H1 (cell line): ENCODE data around the gene CSRNP3.

Experiments
- KDM1A ChIP-seq: fragments of 200-600, 300-600 bp; sonication (generic); IDR thresholded peaks from 2 replicates; pipeline ENCODE4 v1.7.1; 2016; ENCODE audit warnings: mild to moderate bottlenecking, low read length, borderline replicate concordance
- POLR2AphosphoS5 ChIP-seq: IDR thresholded peaks from 2 replicates; pipeline ENCODE4 v1.6.1; 2011; ENCODE audit warnings: low read depth, low read length
- SRF ChIP-seq: IDR thresholded peaks from 2 replicates; pipeline ENCODE4 v1.6.1; 2011; ENCODE audit warnings: mild to moderate bottlenecking, low read depth, low read length, moderate library complexity
- TAF1 ChIP-seq: IDR thresholded peaks from 2 replicates; pipeline ENCODE4 v1.6.1; 2011; ENCODE audit warnings: mild to moderate bottlenecking, low read depth, low read length
- TF ChIP-seq, protein P1 (sequence below), 3 experiments: IDR thresholded peaks; 1 replicate in 2 of 3; 2 replicates in 1 of 3; pipeline versions ENCODE4 v1.5.1 to v1.6.1; 2011; ENCODE audit warnings: low read length in 3 of 3, mild to moderate bottlenecking in 3 of 3, inconsistent platforms in 2 of 3, low read depth in 1 of 3, moderate library complexity in 1 of 3; ENCODE audit not compliant: insufficient read depth in 1 of 3; ENCODE audit errors: control extremely low read depth in 1 of 3
- TF ChIP-seq, protein P2 (sequence below): IDR thresholded peaks from 2 replicates; pipeline ENCODE4 v1.6.1; 2012; ENCODE audit warnings: low read length, inconsistent platforms
- TF ChIP-seq, protein P3 (sequence below): IDR thresholded peaks from 2 replicates; pipeline ENCODE4 v1.6.1; 2012; ENCODE audit warnings: inconsistent platforms

DNA sequence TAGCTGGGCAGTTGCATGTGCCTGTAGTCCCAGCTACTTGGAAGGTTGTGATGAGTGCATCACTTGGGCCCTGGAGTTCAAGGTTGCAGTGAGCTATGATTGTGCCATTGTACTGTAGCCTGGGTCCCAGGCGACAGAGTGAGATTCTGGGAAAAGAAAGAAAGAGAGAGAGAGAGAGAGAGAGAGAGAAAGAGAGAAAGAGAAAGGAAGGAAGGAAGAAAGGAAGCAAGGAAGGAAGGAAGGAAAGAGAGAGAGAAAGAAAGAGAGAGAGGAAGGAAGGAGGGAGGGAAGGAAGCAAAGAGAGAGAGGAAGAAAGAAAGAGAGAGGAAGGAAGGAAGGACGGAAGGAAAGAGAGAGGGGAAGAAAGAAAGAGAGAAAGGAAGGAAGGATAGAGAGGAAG is 196.1 kb downstream of the CSRNP3 start:
- TF ChIP-seq KDM1A (no peak), TAF1 (no peak), POLR2AphosphoS5 (no peak), SRF (no peak)
- TF ChIP-seq, protein P1, sequence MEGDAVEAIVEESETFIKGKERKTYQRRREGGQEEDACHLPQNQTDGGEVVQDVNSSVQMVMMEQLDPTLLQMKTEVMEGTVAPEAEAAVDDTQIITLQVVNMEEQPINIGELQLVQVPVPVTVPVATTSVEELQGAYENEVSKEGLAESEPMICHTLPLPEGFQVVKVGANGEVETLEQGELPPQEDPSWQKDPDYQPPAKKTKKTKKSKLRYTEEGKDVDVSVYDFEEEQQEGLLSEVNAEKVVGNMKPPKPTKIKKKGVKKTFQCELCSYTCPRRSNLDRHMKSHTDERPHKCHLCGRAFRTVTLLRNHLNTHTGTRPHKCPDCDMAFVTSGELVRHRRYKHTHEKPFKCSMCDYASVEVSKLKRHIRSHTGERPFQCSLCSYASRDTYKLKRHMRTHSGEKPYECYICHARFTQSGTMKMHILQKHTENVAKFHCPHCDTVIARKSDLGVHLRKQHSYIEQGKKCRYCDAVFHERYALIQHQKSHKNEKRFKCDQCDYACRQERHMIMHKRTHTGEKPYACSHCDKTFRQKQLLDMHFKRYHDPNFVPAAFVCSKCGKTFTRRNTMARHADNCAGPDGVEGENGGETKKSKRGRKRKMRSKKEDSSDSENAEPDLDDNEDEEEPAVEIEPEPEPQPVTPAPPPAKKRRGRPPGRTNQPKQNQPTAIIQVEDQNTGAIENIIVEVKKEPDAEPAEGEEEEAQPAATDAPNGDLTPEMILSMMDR (IDR thresholded peaks at IDR 0.05; ENCODE audit: control extremely low read depth in 1 of 3, insufficient read depth in 1 of 3, low read depth in 1 of 3, low read length in 3 of 3), result no peak
- TF ChIP-seq, protein P2, sequence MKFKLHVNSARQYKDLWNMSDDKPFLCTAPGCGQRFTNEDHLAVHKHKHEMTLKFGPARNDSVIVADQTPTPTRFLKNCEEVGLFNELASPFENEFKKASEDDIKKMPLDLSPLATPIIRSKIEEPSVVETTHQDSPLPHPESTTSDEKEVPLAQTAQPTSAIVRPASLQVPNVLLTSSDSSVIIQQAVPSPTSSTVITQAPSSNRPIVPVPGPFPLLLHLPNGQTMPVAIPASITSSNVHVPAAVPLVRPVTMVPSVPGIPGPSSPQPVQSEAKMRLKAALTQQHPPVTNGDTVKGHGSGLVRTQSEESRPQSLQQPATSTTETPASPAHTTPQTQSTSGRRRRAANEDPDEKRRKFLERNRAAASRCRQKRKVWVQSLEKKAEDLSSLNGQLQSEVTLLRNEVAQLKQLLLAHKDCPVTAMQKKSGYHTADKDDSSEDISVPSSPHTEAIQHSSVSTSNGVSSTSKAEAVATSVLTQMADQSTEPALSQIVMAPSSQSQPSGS, result no peak
- TF ChIP-seq, protein P3, sequence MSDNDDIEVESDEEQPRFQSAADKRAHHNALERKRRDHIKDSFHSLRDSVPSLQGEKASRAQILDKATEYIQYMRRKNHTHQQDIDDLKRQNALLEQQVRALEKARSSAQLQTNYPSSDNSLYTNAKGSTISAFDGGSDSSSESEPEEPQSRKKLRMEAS, result no peak
